ENCODE data around the gene DNAJC21.

DNA sequence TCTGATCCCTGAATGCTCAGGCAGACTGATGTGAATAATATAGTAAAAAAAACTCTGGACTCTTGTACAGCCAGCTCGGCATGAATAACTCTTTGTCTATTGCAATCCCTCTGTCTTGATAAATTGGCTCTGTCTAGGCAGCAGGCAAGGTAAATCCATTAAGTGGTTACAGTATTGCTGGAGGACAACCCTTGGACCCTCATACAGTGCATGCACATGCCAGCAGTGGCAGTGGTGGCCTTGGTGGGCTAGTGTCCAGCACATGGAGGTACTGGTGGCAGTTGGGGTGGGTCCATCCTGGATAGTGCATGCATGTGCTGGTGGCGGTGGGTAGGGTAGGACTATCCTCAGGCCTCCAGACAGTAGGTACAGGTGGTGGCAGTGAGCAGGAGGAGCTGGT is 38.9 kb downstream of the DNAJC21 start:
- TF ChIP-seq YY1 (IDR thresholded peaks at IDR 0.05; ENCODE audit: insufficient read depth, insufficient read length): no peak
- no peak for TF ChIP-seq ZNF274 (IDR thresholded peaks at IDR 0.05; ENCODE audit: low read depth, low read length)

Measured in NT2/D1 (cell line).